ENCODE results near the gene GPD1L.
"Not testable (repeated sequence)": the region's sequence is repeated elsewhere in the genome, so short reads cannot be mapped to it uniquely, and the experiment has no call there.

GPD1L gene

GRCh38 chr3:32066686-32067085 lies 39.7 kb upstream of the GPD1L start:
- no peak overlapping the region for H3K9ac ChIP-seq (ENCODE audit: low read length)
- H3K36me3 ChIP-seq (ENCODE audit: insufficient read depth, low read length): no peaks in the 10 kb centered on the region
- no peak for TF ChIP-seq CTCF (IDR thresholded peaks at IDR 0.05; ENCODE audit: low read length)
- no peak for TF ChIP-seq EZH2 (IDR thresholded peaks at IDR 0.05; ENCODE audit: borderline replicate concordance, low read length)
- no peaks in the 10 kb centered on the region for H3K9me2 ChIP-seq (ENCODE audit: low read depth, low read length)
- H3K27ac ChIP-seq (ENCODE audit: low read depth, low read length, poor library complexity, severe bottlenecking): no peak overlapping the region
- H4K20me1 ChIP-seq (ENCODE audit: insufficient read depth, low read length): no peaks in the 10 kb centered on the region
- H3K27me3 ChIP-seq (ENCODE audit: insufficient read depth, low read length): no peaks in the 10 kb centered on the region
- H3F3A ChIP-seq (ENCODE audit: insufficient read depth, low read length): no peaks in the 10 kb centered on the region
- no peak overlapping the region for H2AFZ ChIP-seq (ENCODE audit: low read length)
- H3K4me1 ChIP-seq (ENCODE audit: insufficient read depth, low read length, severe bottlenecking): no peaks in the 10 kb centered on the region
- no peak overlapping the region for H3K4me3 ChIP-seq (ENCODE audit: low read depth, low read length, poor library complexity, severe bottlenecking)
- H3K79me2 ChIP-seq (ENCODE audit: insufficient read depth, low read length): no peaks in the 10 kb centered on the region
- no peak overlapping the region for H3K4me2 ChIP-seq (ENCODE audit: low read length)
- no peaks in the 10 kb centered on the region for H3K9me3 ChIP-seq (ENCODE audit: low read length)

GRCh38 chr3:32074194-32074593 lies 32.2 kb upstream of the GPD1L start:
- H3K4me1 ChIP-seq (ENCODE audit: insufficient read depth, low read length, severe bottlenecking): peaks cover 19% of the 10 kb centered on the region
- H3K27ac ChIP-seq (ENCODE audit: low read depth, low read length, poor library complexity, severe bottlenecking); H3K9me2 ChIP-seq (ENCODE audit: low read depth, low read length); H3K27me3 ChIP-seq (ENCODE audit: insufficient read depth, low read length); H3K9me3 ChIP-seq (ENCODE audit: low read length); H3K4me2 ChIP-seq (ENCODE audit: low read length); H3K9ac ChIP-seq (ENCODE audit: low read length); H3F3A ChIP-seq (ENCODE audit: insufficient read depth, low read length); H3K4me3 ChIP-seq (ENCODE audit: low read depth, low read length, poor library complexity, severe bottlenecking); H2AFZ ChIP-seq (ENCODE audit: low read length); H3K79me2 ChIP-seq (ENCODE audit: insufficient read depth, low read length); H3K36me3 ChIP-seq (ENCODE audit: insufficient read depth, low read length); H4K20me1 ChIP-seq (ENCODE audit: insufficient read depth, low read length): not testable (repeated sequence)

DNA sequence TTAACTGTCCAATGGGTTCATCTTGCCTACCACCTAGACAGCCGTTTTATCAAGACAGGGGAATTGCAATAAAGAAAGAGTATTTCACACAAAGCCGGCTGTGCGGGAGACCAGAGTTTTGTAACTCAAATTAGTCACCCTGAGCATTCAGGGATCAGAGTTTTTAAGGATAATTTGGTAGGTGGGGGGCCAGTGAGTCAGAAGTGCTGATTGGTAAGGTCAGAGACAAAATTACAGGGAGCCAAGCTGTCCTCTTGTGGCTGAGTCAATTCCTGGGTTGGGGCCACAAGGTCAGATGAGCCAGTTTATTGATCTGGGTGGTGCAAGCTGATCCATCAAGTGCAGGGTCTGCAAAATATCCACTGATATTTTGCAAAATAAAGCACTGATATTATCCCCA lies 29.9 kb upstream of the GPD1L start:
- no peak overlapping the region for H3K4me2 ChIP-seq (ENCODE audit: low read length)
- H2AFZ ChIP-seq (ENCODE audit: low read length): no peak overlapping the region
- H3K27ac ChIP-seq (ENCODE audit: low read depth, low read length, poor library complexity, severe bottlenecking): no peak overlapping the region

More for the DNA sequence above, 29.9 kb upstream of the GPD1L start:
- Histone ChIP-seq H4K20me1 (ENCODE audit: insufficient read depth, low read length) (no peaks in the 10 kb centered on the region), H3K79me2 (ENCODE audit: insufficient read depth, low read length) (no peaks in the 10 kb centered on the region), H3K4me3 (ENCODE audit: low read depth, low read length, poor library complexity, severe bottlenecking) (no peak overlapping the region), H3K4me1 (ENCODE audit: insufficient read depth, low read length, severe bottlenecking) (peaks cover 19% of the 10 kb centered on the region), H3F3A (ENCODE audit: insufficient read depth, low read length) (no peaks in the 10 kb centered on the region), H3K9me2 (ENCODE audit: low read depth, low read length) (no peaks in the 10 kb centered on the region), H3K9ac (ENCODE audit: low read length) (no peak overlapping the region), H3K27me3 (ENCODE audit: insufficient read depth, low read length) (no peaks in the 10 kb centered on the region), H3K36me3 (ENCODE audit: insufficient read depth, low read length) (no peaks in the 10 kb centered on the region), H3K9me3 (ENCODE audit: low read length) (no peaks in the 10 kb centered on the region; the same call in 1 of the 2 replicates)
- TF ChIP-seq CTCF (IDR thresholded peaks at IDR 0.05; ENCODE audit: low read length) (no peak), EZH2 (IDR thresholded peaks at IDR 0.05; ENCODE audit: borderline replicate concordance, low read length) (no peak)

Measured in OCI-LY1 (cell line).